Muscle layer of duodenum (tissue), 2 donors: ENCODE results near the gene USE1.

ENCODE experiments used
- H3K27ac ChIP-seq: one replicate; pipeline ENCODE4 v1.7.0; 2013; ENCODE audit warnings: mild to moderate bottlenecking, low read length
- H3K27me3 ChIP-seq: one replicate; pipeline ENCODE4 v1.7.0; 2013; ENCODE audit warnings: low read depth, mild to moderate bottlenecking, control low read depth, low read length
- H3K36me3 ChIP-seq, 2 donors: one replicate each; pipeline ENCODE4 v1.7.0; 2013; ENCODE audit warnings: low read length in 2 of 2, control low read depth in 1 of 2, mild to moderate bottlenecking in 1 of 2; ENCODE audit not compliant: insufficient read depth in 2 of 2, control insufficient read depth in 1 of 2
- H3K4me1 ChIP-seq, 2 donors: one replicate each; pipeline ENCODE4 v1.7.0; 2013; ENCODE audit warnings: low read length in 2 of 2, mild to moderate bottlenecking in 2 of 2, control low read depth in 1 of 2, moderate library complexity in 1 of 2; ENCODE audit not compliant: insufficient read depth in 2 of 2, control insufficient read depth in 1 of 2
- H3K4me3 ChIP-seq, 2 donors: one replicate each; pipeline ENCODE4 v1.7.0; 2013; ENCODE audit warnings: low read length in 2 of 2, low read depth in 1 of 2, mild to moderate bottlenecking in 1 of 2
- H3K9me3 ChIP-seq, 2 donors: one replicate each; pipeline ENCODE4 v1.7.0; 2013; ENCODE audit warnings: low read length in 2 of 2, control low read depth in 1 of 2, mild to moderate bottlenecking in 1 of 2; ENCODE audit not compliant: control insufficient read depth in 1 of 2
- donor health status: healthy.

USE1 gene

DNA sequence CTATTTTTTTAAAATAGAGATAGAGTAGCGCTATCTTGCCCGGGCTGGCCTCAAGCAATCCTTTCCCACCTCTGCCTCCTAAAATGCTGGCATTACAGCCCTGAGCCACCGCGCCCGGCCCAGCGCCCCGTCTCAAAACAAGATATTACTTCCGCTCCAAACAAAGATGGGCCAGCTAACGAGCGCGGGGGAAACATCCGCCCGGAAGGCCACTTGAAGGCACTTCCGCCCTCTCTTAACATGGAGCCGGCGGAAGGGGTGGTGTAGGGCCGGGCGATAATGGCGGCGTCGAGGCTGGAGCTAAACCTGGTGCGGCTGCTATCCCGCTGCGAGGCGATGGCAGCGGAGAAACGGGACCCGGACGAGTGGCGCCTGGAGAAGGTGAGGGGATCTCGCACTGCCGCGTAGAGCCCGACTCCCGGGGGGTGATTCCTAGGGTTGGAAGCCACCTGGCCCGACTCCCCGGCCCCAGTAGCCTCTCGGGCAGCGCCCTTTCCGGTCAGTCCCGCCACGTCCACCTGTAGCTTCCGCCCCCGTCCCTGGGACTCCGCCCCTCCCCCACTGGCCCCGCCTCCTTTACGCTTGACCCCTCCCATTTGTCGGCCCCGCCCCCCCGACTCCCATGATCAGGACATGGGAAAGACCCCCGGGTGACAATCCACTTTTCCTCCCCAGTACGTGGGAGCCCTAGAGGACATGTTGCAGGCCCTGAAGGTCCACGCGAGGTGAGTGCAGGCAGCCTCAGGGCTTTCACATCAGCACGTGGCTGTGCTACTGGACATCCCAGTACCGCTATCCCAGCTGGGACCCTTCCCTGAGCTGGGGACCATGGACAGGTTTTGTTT, at the start of gene USE1:
USE1 (plus strand) TSS at position 231 of the 845 bp plus-strand sequence; CDS start at position 280, 49 bp downstream.
- H3K27ac ChIP-seq, result peak within 1 kb of the TSS; percentile 37

GRCh38 chr19:17165715-17166114, 49.4 kb upstream of the USE1 start:
- no peaks in the 10 kb centered on the region for H3K4me1 ChIP-seq
- H3K36me3 ChIP-seq, result peaks cover 53 to 88% of the 10 kb centered on the region in 2 donors
- H3K27me3 ChIP-seq, result no peaks in the 10 kb centered on the region
- no peak overlapping the region for H3K27ac ChIP-seq
- no peak overlapping the region for H3K4me3 ChIP-seq
- H3K9me3 ChIP-seq, result no peaks in the 10 kb centered on the region

More for the DNA sequence above, at the start of gene USE1:
- H3K4me3 ChIP-seq, result peak within 1 kb of the TSS; percentile 58 to 70
- H3K9me3 ChIP-seq, result no peaks in the 10 kb centered on the region
- peaks cover 3 to 15% of the 10 kb centered on the region in 2 donors for H3K4me1 ChIP-seq
- H3K27me3 ChIP-seq, result no peaks in the 10 kb centered on the region
- H3K36me3 ChIP-seq, result peaks cover 5 to 47% of the 10 kb centered on the region in 2 donors

GRCh38 chr19:17170538-17171297, 44.4 kb upstream of the USE1 start:
- peaks cover 45 to 80% of the 10 kb centered on the region in 2 donors for H3K36me3 ChIP-seq
- no peak overlapping the region for H3K27ac ChIP-seq
- no peaks in the 10 kb centered on the region for H3K27me3 ChIP-seq
- H3K4me3 ChIP-seq, result no peak overlapping the region
- no peaks in the 10 kb centered on the region for H3K4me1 ChIP-seq
- H3K9me3 ChIP-seq, result no peaks in the 10 kb centered on the region

DNA sequence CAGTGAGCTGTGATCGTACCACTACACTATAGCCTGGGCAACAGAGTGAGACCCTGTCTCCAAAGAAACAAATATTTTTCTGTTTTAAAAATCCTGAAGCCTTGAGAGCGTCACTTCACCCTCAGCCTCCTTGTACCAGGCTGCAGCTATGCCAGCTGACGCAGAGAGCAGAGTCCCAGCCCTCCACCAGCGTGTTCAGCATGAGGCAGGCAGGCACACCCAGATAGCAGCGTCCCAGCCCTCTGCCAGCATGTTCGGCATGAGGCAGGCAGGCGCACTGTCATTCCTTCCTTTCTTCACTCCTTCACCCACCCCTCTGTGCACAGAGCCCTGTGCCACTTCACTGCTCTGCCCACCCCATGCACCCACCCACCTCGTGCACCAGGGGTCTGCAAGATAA, 43.3 kb upstream of the USE1 start:
- Histone ChIP-seq H3K4me1 (no peaks in the 10 kb centered on the region), H3K9me3 (no peaks in the 10 kb centered on the region), H3K4me3 (no peak overlapping the region), H3K36me3 (peaks cover 39 to 78% of the 10 kb centered on the region in 2 donors), H3K27ac (no peak overlapping the region), H3K27me3 (no peaks in the 10 kb centered on the region)

GRCh38 chr19:17172624-17173345, 42.4 kb upstream of the USE1 start:
- Histone ChIP-seq H3K27ac (no peak overlapping the region), H3K4me3 (no peak overlapping the region), H3K36me3 (peaks cover 40 to 75% of the 10 kb centered on the region in 2 donors), H3K9me3 (no peaks in the 10 kb centered on the region), H3K4me1 (no peaks in the 10 kb centered on the region), H3K27me3 (no peaks in the 10 kb centered on the region)

GRCh38 chr19:17178291-17178690, 36.9 kb upstream of the USE1 start:
- Histone ChIP-seq H3K36me3 (peaks cover 14 to 52% of the 10 kb centered on the region in 2 donors), H3K27ac (no peak overlapping the region), H3K4me3 (no peak overlapping the region), H3K9me3 (no peaks in the 10 kb centered on the region), H3K4me1 (no peaks in the 10 kb centered on the region), H3K27me3 (no peaks in the 10 kb centered on the region)

GRCh38 chr19:17180997-17181702, 34.0 kb upstream of the USE1 start:
- H3K4me1 ChIP-seq, result no peaks in the 10 kb centered on the region
- H3K27me3 ChIP-seq, result no peaks in the 10 kb centered on the region
- H3K9me3 ChIP-seq, result no peaks in the 10 kb centered on the region
- H3K4me3 ChIP-seq, result no peak overlapping the region
- H3K27ac ChIP-seq, result no peak overlapping the region
- H3K36me3 ChIP-seq, result peaks cover 14 to 63% of the 10 kb centered on the region in 2 donors

DNA sequence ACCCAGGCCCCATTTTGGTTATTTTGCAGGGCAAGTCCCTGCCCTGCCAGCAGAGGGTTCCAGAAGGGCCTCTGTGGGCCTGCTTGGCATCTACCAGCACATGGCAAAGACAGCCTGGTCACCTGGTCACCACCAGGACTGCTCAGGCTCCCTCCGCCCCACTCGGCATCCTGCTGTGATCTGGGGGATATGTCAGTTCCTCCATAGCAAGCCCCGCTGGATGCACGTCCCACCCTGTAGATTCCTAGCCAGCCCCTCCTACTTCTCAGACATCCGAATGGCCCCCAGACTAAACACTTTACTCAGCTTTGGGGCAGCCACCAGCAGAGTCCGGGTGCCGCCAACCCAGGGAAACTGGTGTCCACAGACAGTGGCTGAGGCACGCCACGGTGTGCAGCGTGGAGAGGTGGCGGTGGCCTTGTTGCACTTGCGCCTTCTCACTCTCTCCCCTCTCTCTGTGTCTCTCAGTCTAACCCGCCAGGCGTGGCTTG, 31.8 kb upstream of the USE1 start:
- Histone ChIP-seq H3K36me3 (peaks cover 4 to 64% of the 10 kb centered on the region in 2 donors), H3K9me3 (no peaks in the 10 kb centered on the region), H3K27me3 (no peaks in the 10 kb centered on the region), H3K27ac (no peak overlapping the region), H3K4me3 (no peak overlapping the region), H3K4me1 (no peaks in the 10 kb centered on the region)

- H3K27ac ChIP-seq, result no peak overlapping the region
Measured at GRCh38 chr19:17183858-17184321, 31.3 kb upstream of the USE1 start.

DNA sequence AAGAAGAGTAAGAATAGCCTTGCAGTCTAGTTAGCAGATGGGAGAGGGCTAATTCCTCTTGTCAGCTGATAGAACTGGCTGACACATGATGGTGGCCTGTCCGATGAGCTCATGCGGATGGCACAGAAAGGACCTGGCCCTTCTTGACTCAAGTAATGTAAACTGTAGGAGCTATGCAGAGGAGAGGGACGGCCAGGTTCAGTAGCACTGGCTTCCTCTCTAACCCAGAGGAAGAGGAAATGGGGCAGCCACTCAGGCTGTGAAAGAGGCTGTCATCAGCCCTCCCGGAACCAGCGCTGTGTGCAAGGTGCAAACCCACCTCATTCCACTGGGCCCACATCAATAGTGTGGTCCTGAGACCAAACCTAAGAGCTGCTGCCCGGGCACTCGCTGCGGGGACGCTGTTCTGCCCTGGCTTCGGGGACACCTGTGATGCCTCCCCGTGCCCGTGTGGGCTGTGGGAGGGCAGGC, 30.8 kb upstream of the USE1 start:
- no peak overlapping the region for H3K27ac ChIP-seq
- H3K4me1 ChIP-seq, result no peaks in the 10 kb centered on the region
- H3K27me3 ChIP-seq, result no peaks in the 10 kb centered on the region
- no peaks in the 10 kb centered on the region for H3K9me3 ChIP-seq
- H3K4me3 ChIP-seq, result no peak overlapping the region
- H3K36me3 ChIP-seq, result peaks cover 4 to 73% of the 10 kb centered on the region in 2 donors

More at GRCh38 chr19:17183858-17184321, 31.3 kb upstream of the USE1 start:
- Histone ChIP-seq H3K9me3 (no peaks in the 10 kb centered on the region), H3K4me3 (no peak overlapping the region), H3K4me1 (no peaks in the 10 kb centered on the region), H3K27me3 (no peaks in the 10 kb centered on the region), H3K36me3 (peaks cover 4 to 68% of the 10 kb centered on the region in 2 donors)
